Pancreas (tissue), 10 donors: Measurements from ENCODE around the gene KLHL18. TPM values are rescaled to one million over a fixed set of nuclear protein-coding genes. Genes with fewer than 3 reads are reported as not detected.

ENCODE experiments used
- ATAC-seq, 4 donors: fragments of 200-7000 bp; cut with Tn5 transposase; one replicate each; pipeline versions ENCODE4 v1.8.0 to v1.9.1; 2020; ENCODE audit warnings: mild to moderate bottlenecking in 4 of 4, moderate library complexity in 4 of 4
- DNase-seq, 6 donors: peaks; one replicate each; pipeline ENCODE4 v3.0.0-alpha.2; 2020
- FAIRE-seq: peaks from 2 replicates; lab custom pipeline; 2012; peaks lifted over from hg19 to GRCh38; lab: Jason Lieb, UNC
- H3K27ac ChIP-seq, 4 donors: fragments of 200-600 bp; sonication (generic); 1 replicate in 3 of 4; 2 replicates in 1 of 4; pipeline versions ENCODE4 v1.5.0 to v1.8.0; 2020
- H3K27me3 ChIP-seq, 4 donors: fragments of 200-600 bp; one replicate each; pipeline ENCODE4 v1.8.0; 2021
- H3K36me3 ChIP-seq, 3 donors: fragments of 200-600 bp; sonication (generic) in 1 of 3; one replicate each; pipeline versions ENCODE4 v1.5.0 to v1.8.0; 2020 to 2021
- H3K4me1 ChIP-seq, 3 donors: fragments of 200-600 bp; one replicate each; pipeline ENCODE4 v1.8.0; 2021
- H3K4me3 ChIP-seq, 4 donors: fragments of 200-600 bp; sonication (generic) in 2 of 4; one replicate each; pipeline versions ENCODE4 v1.5.0 to v1.8.0; 2020 to 2021
- H3K9me3 ChIP-seq, 4 donors: fragments of 200-600 bp; one replicate each; pipeline ENCODE4 v1.8.0; 2021
- WGBS, 2 donors: extraction: QIAGEN DNeasy Blood & Tissue Kit; methylation state at CpG; one replicate each; pipeline ENCODE4 v1.1.7; 2013; 5-methylcytosine and 5-hydroxymethylcytosine counted together
- intact Hi-C, 3 donors: fragments of 100-400 bp; cut with DNase I; formaldehyde crosslinking; loops; one replicate each; pipeline versions ENCODE4 v1.11.1 to v1.14.2; 2022
- polyA plus RNA-seq, 2 donors: library from polyadenylated mRNA; stranded (reverse); fragments of 200-250 nt; gene quantifications; one replicate each; pipeline ENCODE4 v1.2.3, GENCODE V29; 2013
- total RNA-seq, 6 donors: library from RNA; stranded (reverse); fragmentation: NEBNext Ultra II Directional in 4 of 6; extraction: Animal tissue kit (Norgen Biotek cat#: 25700) in 4 of 6; gene quantifications; one replicate each; pipeline versions ENCODE4 v1.2.1 to v1.2.4, GENCODE V29; 2021 to 2023
- TF ChIP-seq, protein P1 (sequence below), 4 donors: fragments of 200-600 bp; sonication (generic) in 3 of 4; IDR thresholded peaks; one replicate each; pipeline versions ENCODE4 v1.5.0 to v1.8.0; 2021; ENCODE audit warnings: antibody characterized with exemption in 4 of 4
- donor health status: healthy with polysubstance abuse.
- donor health status: DM: no; HTN: no; CAD: no; lungs with moderate emphysema.
- donor health status: DM: no; HTN: no; CAD: no.
- donor health status: control.
- donor health status: control.
- donor health status: Bipolar disorder and iron deficiency.
- donor health status: DM: yes; HTN: yes; CAD: no.
- donor health status: DM: no; HTN: no; CAD: no.
- donor health status: DM: no; HTN: no; CAD: no.
- donor health status: DM: yes; HTN: yes; CAD: no.

KLHL18 gene
- total and polyA plus RNA-seq, 8 donors, result 6.1 to 14.5 (median 9.2) TPM

DNA sequence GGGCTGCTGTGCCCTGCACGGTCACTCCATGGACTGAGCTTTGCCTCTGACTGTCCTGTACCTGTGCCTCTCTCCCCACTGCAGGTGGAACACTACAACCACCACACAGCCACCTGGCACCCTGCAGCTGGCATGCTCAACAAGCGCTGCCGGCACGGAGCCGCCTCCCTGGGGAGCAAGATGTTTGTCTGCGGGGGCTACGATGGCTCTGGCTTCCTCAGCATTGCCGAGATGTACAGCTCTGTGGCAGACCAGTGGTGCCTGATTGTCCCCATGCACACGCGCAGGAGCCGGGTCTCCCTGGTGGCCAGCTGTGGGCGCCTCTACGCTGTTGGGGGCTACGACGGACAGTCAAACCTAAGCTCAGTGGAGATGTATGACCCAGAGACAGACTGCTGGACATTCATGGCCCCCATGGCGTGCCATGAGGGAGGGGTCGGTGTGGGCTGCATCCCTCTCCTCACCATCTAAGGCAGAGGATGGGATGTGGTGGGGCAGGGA, 60.8 kb downstream of the KLHL18 start:
- Histone ChIP-seq H3K4me1 (no peaks in the 10 kb centered on the region), H3K4me3 (no peak overlapping the region), H3K27me3 (no peaks in the 10 kb centered on the region), H3K36me3 (peaks cover 0 to 16% (median 0%) of the 10 kb centered on the region in 3 donors), H3K27ac (no peak overlapping the region), H3K9me3 (no peaks in the 10 kb centered on the region)
- 95 to 97% methylated on average over 17 of the region's 17 CpGs for WGBS, 2 donors
- TF ChIP-seq, protein P1, sequence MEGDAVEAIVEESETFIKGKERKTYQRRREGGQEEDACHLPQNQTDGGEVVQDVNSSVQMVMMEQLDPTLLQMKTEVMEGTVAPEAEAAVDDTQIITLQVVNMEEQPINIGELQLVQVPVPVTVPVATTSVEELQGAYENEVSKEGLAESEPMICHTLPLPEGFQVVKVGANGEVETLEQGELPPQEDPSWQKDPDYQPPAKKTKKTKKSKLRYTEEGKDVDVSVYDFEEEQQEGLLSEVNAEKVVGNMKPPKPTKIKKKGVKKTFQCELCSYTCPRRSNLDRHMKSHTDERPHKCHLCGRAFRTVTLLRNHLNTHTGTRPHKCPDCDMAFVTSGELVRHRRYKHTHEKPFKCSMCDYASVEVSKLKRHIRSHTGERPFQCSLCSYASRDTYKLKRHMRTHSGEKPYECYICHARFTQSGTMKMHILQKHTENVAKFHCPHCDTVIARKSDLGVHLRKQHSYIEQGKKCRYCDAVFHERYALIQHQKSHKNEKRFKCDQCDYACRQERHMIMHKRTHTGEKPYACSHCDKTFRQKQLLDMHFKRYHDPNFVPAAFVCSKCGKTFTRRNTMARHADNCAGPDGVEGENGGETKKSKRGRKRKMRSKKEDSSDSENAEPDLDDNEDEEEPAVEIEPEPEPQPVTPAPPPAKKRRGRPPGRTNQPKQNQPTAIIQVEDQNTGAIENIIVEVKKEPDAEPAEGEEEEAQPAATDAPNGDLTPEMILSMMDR (IDR thresholded peaks at IDR 0.05), result no peak
- no peak for ATAC-seq
- DNase-seq, result no peak
- intact Hi-C loops, result no loop called here
- FAIRE-seq, result no peak

GRCh38 chr3:47344971-47345370, 62.2 kb downstream of the KLHL18 start:
- ATAC-seq (no peak), FAIRE-seq (no peak), DNase-seq (no peak)
- intact Hi-C loops, result no loop called here
- TF ChIP-seq, protein P1 (IDR thresholded peaks at IDR 0.05), result no peak
- no peaks in the 10 kb centered on the region for H3K27me3 ChIP-seq
- no peak overlapping the region for H3K27ac ChIP-seq
- 77 to 81% methylated on average over 6 of the region's 6 CpGs for WGBS, 2 donors
- H3K36me3 ChIP-seq, result peaks cover 0 to 16% (median 0%) of the 10 kb centered on the region in 3 donors
- no peaks in the 10 kb centered on the region for H3K9me3 ChIP-seq
- no peak overlapping the region for H3K4me3 ChIP-seq
- H3K4me1 ChIP-seq, result no peaks in the 10 kb centered on the region

DNA sequence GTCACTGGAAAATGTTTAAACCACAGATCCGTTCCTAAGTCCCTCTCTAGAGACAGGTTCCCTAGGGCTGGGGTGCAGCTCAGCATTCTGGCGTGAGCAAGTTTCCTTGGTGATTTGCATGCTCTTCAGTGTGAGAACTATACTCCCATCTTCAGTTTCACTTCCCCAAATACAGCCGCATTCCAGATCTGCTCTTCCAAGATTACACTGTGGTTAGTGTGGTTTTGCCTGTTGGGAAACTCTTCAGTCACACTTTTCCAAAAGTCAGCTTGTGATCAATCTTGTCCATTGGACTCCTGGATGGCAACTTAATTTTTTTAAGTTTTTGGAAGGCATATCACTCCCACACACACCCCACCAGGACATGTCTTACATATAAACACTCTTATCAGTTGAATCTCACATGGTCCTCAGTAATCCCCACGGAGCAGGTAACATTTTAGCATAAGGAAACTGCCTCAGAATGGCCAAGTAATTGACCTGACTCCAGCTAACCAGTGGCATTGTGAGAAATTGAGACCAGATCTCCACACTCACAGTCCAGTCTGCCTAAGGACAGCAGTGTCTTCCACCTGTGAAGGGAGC, 64.6 kb downstream of the KLHL18 start:
- H3K27me3 ChIP-seq, result no peaks in the 10 kb centered on the region
- no peak overlapping the region for H3K4me3 ChIP-seq
- FAIRE-seq, result no peak
- TF ChIP-seq, protein P1 (IDR thresholded peaks at IDR 0.05), result no peak
- ATAC-seq, result peak in 3 of 4 donors; percentile 12 to 71 (median 44)
- intact Hi-C loops, result no loop called here
- H3K27ac ChIP-seq, result no peak overlapping the region
- peaks cover 0 to 16% (median 0%) of the 10 kb centered on the region in 3 donors for H3K36me3 ChIP-seq
- DNase-seq, result no peak
- H3K4me1 ChIP-seq, result no peaks in the 10 kb centered on the region
- no peaks in the 10 kb centered on the region for H3K9me3 ChIP-seq
- 80 to 81% methylated on average over 4 of the region's 4 CpGs for WGBS, 2 donors

GRCh38 chr3:47348411-47349154, 65.8 kb downstream of the KLHL18 start:
- H3K4me3 ChIP-seq, result no peak overlapping the region
- peaks cover 0 to 11% (median 0%) of the 10 kb centered on the region in 3 donors for H3K36me3 ChIP-seq
- DNase-seq, result no peak
- no peaks in the 10 kb centered on the region for H3K9me3 ChIP-seq
- H3K27me3 ChIP-seq, result no peaks in the 10 kb centered on the region
- FAIRE-seq, result no peak
- no peak for ATAC-seq
- intact Hi-C loops, result no loop called here
- H3K4me1 ChIP-seq, result no peaks in the 10 kb centered on the region
- H3K27ac ChIP-seq, result no peak overlapping the region
- TF ChIP-seq, protein P1 (IDR thresholded peaks at IDR 0.05), result no peak
- WGBS, 2 donors, result 79 to 85% methylated on average over 5 of the region's 5 CpGs

GRCh38 chr3:47355010-47355409, 72.3 kb downstream of the KLHL18 start:
- ATAC-seq (no peak), DNase-seq (no peak), FAIRE-seq (no peak)
- H3K9me3 ChIP-seq, result no peaks in the 10 kb centered on the region
- no peaks in the 10 kb centered on the region for H3K36me3 ChIP-seq
- no peak overlapping the region for H3K4me3 ChIP-seq
- intact Hi-C loops, result no loop called here
- no peak overlapping the region for H3K27ac ChIP-seq
- H3K4me1 ChIP-seq, result no peaks in the 10 kb centered on the region
- WGBS, 2 donors, result 79 to 81% methylated on average over 3 of the region's 3 CpGs
- TF ChIP-seq, protein P1 (IDR thresholded peaks at IDR 0.05), result no peak
- H3K27me3 ChIP-seq, result no peaks in the 10 kb centered on the region
